Endothelial cell of umbilical vein (primary cell): ENCODE measurements around the gene FOXL1. TPM values are rescaled to one million over a fixed set of nuclear protein-coding genes. Genes with fewer than 3 reads are reported as not detected.

Experiments
- BruUV-seq: library from RNA; stranded (reverse); fragments of 400-500 nt; replicated peaks from 2 replicates; lab custom pipeline; 2021; lab: Mats Ljungman, UMichigan
- CTCF ChIA-PET: fragments of 300-600, 350-600 bp; sonication (Branson Sonifier 250); formaldehyde crosslinking; loops from one replicate; lab custom pipeline; 2021; ENCODE audit warnings: antibody characterized with exemption, inconsistent platforms; lab: Charles Lee
- POLR2A ChIA-PET: fragments of 300-600, 350-600 bp; sonication (Branson Sonifier 250); formaldehyde crosslinking; loops from one replicate; lab custom pipeline; 2021; ENCODE audit warnings: antibody characterized with exemption, inconsistent platforms; lab: Charles Lee
- DNase-seq: peaks from one replicate; pipeline ENCODE4 v3.0.0-alpha.2; 2011; ENCODE audit warnings: low read depth, low spot score
- FAIRE-seq: peaks from 2 replicates; lab custom pipeline; 2011; peaks lifted over from hg19 to GRCh38; lab: Jason Lieb, UNC
- H2AFZ ChIP-seq: 2 replicates; pipeline ENCODE4 v1.6.0; 2012; ENCODE audit warnings: low read depth, low read length, control low read depth, inconsistent platforms
- H3K27ac ChIP-seq: 2 replicates; pipeline ENCODE4 v1.5.1; 2011; ENCODE audit warnings: low read depth, mild to moderate bottlenecking, control low read depth, low read length, moderate library complexity; ENCODE audit not compliant: insufficient read depth
- H3K27me3 ChIP-seq, 2 experiments: 2 replicates each; pipeline versions ENCODE4 v1.6.0 to v1.6.1; 2011; ENCODE audit warnings: low read length in 2 of 2, mixed read lengths in 1 of 2; ENCODE audit not compliant: control insufficient read depth in 2 of 2, insufficient read depth in 2 of 2
- H3K36me3 ChIP-seq, 2 experiments: 2 replicates in 1 of 2; 3 replicates in 1 of 2; pipeline ENCODE4 v1.5.1; 2011; ENCODE audit warnings: low read length in 2 of 2, mild to moderate bottlenecking in 1 of 2, moderate library complexity in 1 of 2; ENCODE audit not compliant: control insufficient read depth in 2 of 2, insufficient read depth in 2 of 2; ENCODE audit errors: extremely low read depth in 1 of 2
- H3K4me1 ChIP-seq: 3 replicates; pipeline ENCODE4 v1.5.1; 2011; ENCODE audit warnings: mild to moderate bottlenecking, low read length; ENCODE audit not compliant: control insufficient read depth, insufficient read depth; ENCODE audit errors: extremely low read depth
- H3K4me2 ChIP-seq: 2 replicates; pipeline ENCODE4 v1.6.1; 2011; ENCODE audit warnings: low read length, control low read depth, mixed read lengths; ENCODE audit not compliant: insufficient read depth
- H3K4me3 ChIP-seq, 3 experiments: fragments of 200-600 bp in 1 of 3; sonication (generic), shearing (Covaris generic) in 1 of 3; replicated peaks in 1 of 3; 2 replicates each; pipeline ENCODE4 v1.5.1; 2011 to 2016; ENCODE audit warnings: control low read depth in 3 of 3, low read length in 3 of 3, mild to moderate bottlenecking in 2 of 3, inconsistent platforms in 1 of 3, low read depth in 1 of 3, moderate library complexity in 1 of 3; ENCODE audit not compliant: insufficient read depth in 1 of 3
- H3K79me2 ChIP-seq: 2 replicates; pipeline ENCODE4 v1.6.0; 2012; ENCODE audit warnings: low read length, inconsistent platforms; ENCODE audit not compliant: control insufficient read depth, insufficient read depth
- H3K9ac ChIP-seq: replicated peaks from 2 replicates; pipeline ENCODE3; 2011; ENCODE audit warnings: low read length, control low read depth; ENCODE audit not compliant: insufficient read depth; ENCODE audit errors: extremely low read depth
- H3K9me1 ChIP-seq: replicated peaks from 3 replicates; pipeline ENCODE4 v1.6.0; 2011; ENCODE audit warnings: mild to moderate bottlenecking, low read length; ENCODE audit not compliant: control insufficient read depth, insufficient read depth; ENCODE audit errors: extremely low read depth
- H3K9me3 ChIP-seq: replicated peaks from 2 replicates; pipeline ENCODE4 v1.5.1; 2012; ENCODE audit warnings: low read length, inconsistent platforms; ENCODE audit not compliant: control insufficient read depth, insufficient read depth
- H4K20me1 ChIP-seq: replicated peaks from 2 replicates; pipeline ENCODE3; 2011; ENCODE audit warnings: mild to moderate bottlenecking, low read length; ENCODE audit not compliant: control insufficient read depth, insufficient read depth; ENCODE audit errors: extremely low read depth
- EZH2 ChIP-seq: IDR thresholded peaks from 2 replicates; pipeline ENCODE4 v1.6.1; 2012; ENCODE audit warnings: borderline replicate concordance, low read depth, mild to moderate bottlenecking, moderate library complexity, low read length, inconsistent platforms; ENCODE audit not compliant: severe bottlenecking
- FOS ChIP-seq: IDR thresholded peaks from 2 replicates; pipeline ENCODE4 v1.6.1; 2011; ENCODE audit warnings: mild to moderate bottlenecking, low read length, moderate library complexity, borderline replicate concordance; ENCODE audit not compliant: insufficient read depth
- GATA2 ChIP-seq: IDR thresholded peaks from 2 replicates; pipeline ENCODE4 v1.7.0; 2011; ENCODE audit warnings: low read depth, mild to moderate bottlenecking, moderate library complexity, mixed read lengths, low read length; ENCODE audit not compliant: insufficient read length, insufficient read depth
- JUN ChIP-seq: IDR thresholded peaks from 2 replicates; pipeline ENCODE4 v1.6.1; 2011; ENCODE audit warnings: borderline replicate concordance, low read depth; ENCODE audit not compliant: insufficient read length, insufficient read depth
- MYC ChIP-seq: IDR thresholded peaks from one replicate; pipeline ENCODE4 v1.6.1; 2011; ENCODE audit warnings: mild to moderate bottlenecking, low read depth, low read length
- POLR2A ChIP-seq: IDR thresholded peaks from 2 replicates; pipeline ENCODE4 v1.6.1; 2012; ENCODE audit warnings: low read depth, mild to moderate bottlenecking, control low read depth, low read length
- POLR2AphosphoS5 ChIP-seq: IDR thresholded peaks from 2 replicates; pipeline ENCODE4 v1.6.1; 2012; ENCODE audit warnings: low read depth, mild to moderate bottlenecking, control low read depth, low read length, moderate library complexity; ENCODE audit not compliant: insufficient read depth
- dilution Hi-C: fragments of 300-500 bp; cut with MboI; formaldehyde crosslinking; loops from one replicate; pipeline ENCODE4 v1.15.0; 2019; ENCODE audit warnings: low sequenced_read_pairs; ENCODE audit not compliant: extremely low pct_ligation_motif_present
- intact Hi-C: fragments of 100-400 bp; cut with micrococcal nuclease; formaldehyde crosslinking; loops from one replicate; pipeline ENCODE4 v1.10.0; 2022
- polyA plus RNA-seq, 4 experiments: library from polyadenylated mRNA; depleted of rRNA in 3 of 4; stranded (reverse) in 3 of 4; unstranded in 1 of 4; fragments of >200 nt; gene quantifications; 2 replicates each; pipeline versions ENCODE4 v1.2.1 to v1.2.3, GENCODE V29; 2011 to 2012; ENCODE audit warnings: missing spikeins in 1 of 4
- total RNA-seq: library from RNA; stranded (reverse); gene quantifications from 2 replicates; pipeline ENCODE4 v1.2.3, GENCODE V29; 2021
- TF ChIP-seq, protein P1 (sequence below): IDR thresholded peaks from 2 replicates; pipeline ENCODE4 v1.6.1; 2011; ENCODE audit not compliant: insufficient read depth, insufficient read length
- TF ChIP-seq, protein P2 (sequence below), 2 donors: IDR thresholded peaks; 1 replicate in 1 of 2; 2 replicates in 1 of 2; pipeline ENCODE4 v1.5.1; 2011; ENCODE audit warnings: low read length in 2 of 2, mild to moderate bottlenecking in 2 of 2, moderate library complexity in 2 of 2, control low read depth in 1 of 2, inconsistent platforms in 1 of 2, low read depth in 1 of 2; ENCODE audit not compliant: insufficient read depth in 1 of 2; ENCODE audit errors: extremely low read depth in 1 of 2

Gene FOXL1
- total and polyA plus RNA-seq, 2 donors (not counting 3 experiments of a cell fraction or from before 2014, with no cell fraction given): 2.8 to 3.8 TPM

DNA sequence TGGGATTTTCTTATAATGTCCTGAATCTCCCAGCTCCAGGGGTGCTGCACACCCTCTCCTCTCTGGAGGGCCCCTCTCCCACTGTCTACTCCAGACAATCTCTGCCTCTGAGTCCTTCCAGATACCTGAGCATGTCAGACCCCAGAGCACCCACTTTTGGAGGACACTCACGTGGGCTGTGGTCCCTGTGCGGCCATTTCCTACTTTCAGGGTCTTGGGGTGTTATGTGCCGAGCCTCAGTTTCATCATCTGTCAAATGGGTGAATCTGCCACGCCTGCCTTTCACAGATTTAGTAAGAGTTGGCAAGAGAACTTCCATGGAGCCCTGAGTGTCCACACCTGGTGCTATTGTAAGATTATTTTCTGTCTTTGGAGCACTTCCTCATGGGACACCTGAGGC is 3.7 kb upstream of the FOXL1 start:
- Histone ChIP-seq H3K27ac (no peak overlapping the region), H3K27me3 (no peaks in the 10 kb centered on the region), H3K36me3 (peaks cover 4 to 10% of the 10 kb centered on the region in 2 experiments), H3K9me3 (no peaks in the 10 kb centered on the region), H2AFZ (no peak overlapping the region), H3K4me3 (no peak overlapping the region), H4K20me1 (no peaks in the 10 kb centered on the region), H3K9me1 (no peaks in the 10 kb centered on the region), H3K4me1 (peaks cover 56% of the 10 kb centered on the region), H3K4me2 (no peak overlapping the region), H3K79me2 (peaks cover 79% of the 10 kb centered on the region), H3K9ac (no peak overlapping the region)
- ChIA-PET POLR2A (no interaction called here), CTCF (interaction anchor here (0.7 to 3.1 kb wide), 12 partner anchors 10 to 629 kb away, joined by 3 to 36 read pairs (median 12); no protein-coding TSS in a partner anchor)
- no peak for TF ChIP-seq FOS
- no peak for TF ChIP-seq POLR2A
- TF ChIP-seq POLR2AphosphoS5: no peak
- TF ChIP-seq MYC: no peak
- no peak for TF ChIP-seq JUN
- TF ChIP-seq, protein P1, sequence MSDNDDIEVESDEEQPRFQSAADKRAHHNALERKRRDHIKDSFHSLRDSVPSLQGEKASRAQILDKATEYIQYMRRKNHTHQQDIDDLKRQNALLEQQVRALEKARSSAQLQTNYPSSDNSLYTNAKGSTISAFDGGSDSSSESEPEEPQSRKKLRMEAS: no peak
- TF ChIP-seq, protein P2, sequence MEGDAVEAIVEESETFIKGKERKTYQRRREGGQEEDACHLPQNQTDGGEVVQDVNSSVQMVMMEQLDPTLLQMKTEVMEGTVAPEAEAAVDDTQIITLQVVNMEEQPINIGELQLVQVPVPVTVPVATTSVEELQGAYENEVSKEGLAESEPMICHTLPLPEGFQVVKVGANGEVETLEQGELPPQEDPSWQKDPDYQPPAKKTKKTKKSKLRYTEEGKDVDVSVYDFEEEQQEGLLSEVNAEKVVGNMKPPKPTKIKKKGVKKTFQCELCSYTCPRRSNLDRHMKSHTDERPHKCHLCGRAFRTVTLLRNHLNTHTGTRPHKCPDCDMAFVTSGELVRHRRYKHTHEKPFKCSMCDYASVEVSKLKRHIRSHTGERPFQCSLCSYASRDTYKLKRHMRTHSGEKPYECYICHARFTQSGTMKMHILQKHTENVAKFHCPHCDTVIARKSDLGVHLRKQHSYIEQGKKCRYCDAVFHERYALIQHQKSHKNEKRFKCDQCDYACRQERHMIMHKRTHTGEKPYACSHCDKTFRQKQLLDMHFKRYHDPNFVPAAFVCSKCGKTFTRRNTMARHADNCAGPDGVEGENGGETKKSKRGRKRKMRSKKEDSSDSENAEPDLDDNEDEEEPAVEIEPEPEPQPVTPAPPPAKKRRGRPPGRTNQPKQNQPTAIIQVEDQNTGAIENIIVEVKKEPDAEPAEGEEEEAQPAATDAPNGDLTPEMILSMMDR (IDR thresholded peaks at IDR 0.05; ENCODE audit: extremely low read depth in 1 of 2, insufficient read depth in 1 of 2, low read depth in 1 of 2, low read length in 2 of 2): no peak
- no peak for TF ChIP-seq GATA2
- TF ChIP-seq EZH2: no peak
- dilution Hi-C loops (no loop called here), intact Hi-C loops (loop anchor here (1.0 kb wide), 2 partner anchors 187 to 300 kb away; no protein-coding TSS in a partner anchor)
- FAIRE-seq: no peak
- BruUV-seq: no TSS peak
- no peak for DNase-seq
